Activated CD4-positive, alpha-beta T cell treated with anti-CD3 and anti-CD28 coated beads for 36 hours (primary cell): ENCODE measurements around the gene BABAM2. TPM values are rescaled to one million over a fixed set of nuclear protein-coding genes. Genes with fewer than 3 reads are reported as not detected.

ENCODE experiments used
- ATAC-seq: fragments of 200-7000 bp; cut with Tn5 transposase; one replicate; pipeline ENCODE4 v1.10.0; 2021; ENCODE audit warnings: mild to moderate bottlenecking, moderate library complexity
- CTCF ChIA-PET: fragments of 350-600 bp; sonication (Branson Sonifier 250); formaldehyde crosslinking; loops from one replicate; lab custom pipeline; 2021; ENCODE audit warnings: antibody characterized with exemption; lab: Charles Lee
- POLR2A ChIA-PET: fragments of 350-600 bp; sonication (Branson Sonifier 250); formaldehyde crosslinking; loops from one replicate; lab custom pipeline; 2021; ENCODE audit warnings: antibody characterized with exemption, inconsistent platforms; lab: Charles Lee
- DNase-seq: peaks from one replicate; pipeline ENCODE4 v3.0.0-alpha.2; 2020
- H3K27ac Mint-ChIP-seq: one replicate; pipeline ENCODE4 v1.8.0; 2021; ENCODE audit warnings: mixed read lengths
- H3K27me3 Mint-ChIP-seq: one replicate; pipeline ENCODE4 v1.8.0; 2021; ENCODE audit warnings: mixed read lengths
- H3K36me3 Mint-ChIP-seq: one replicate; pipeline ENCODE4 v1.8.0; 2021; ENCODE audit warnings: low read depth, mixed read lengths
- H3K4me1 Mint-ChIP-seq: one replicate; pipeline ENCODE4 v1.8.0; 2021; ENCODE audit warnings: mixed read lengths
- H3K4me3 Mint-ChIP-seq: one replicate; pipeline ENCODE4 v1.8.0; 2021; ENCODE audit warnings: mild to moderate bottlenecking, moderate library complexity, mixed read lengths
- H3K9me3 Mint-ChIP-seq: one replicate; pipeline ENCODE4 v1.8.0; 2021; ENCODE audit warnings: low read depth, mixed read lengths
- intact Hi-C, 2 experiments: fragments of 100-400 bp; cut with DNase I in 1 of 2; cut with micrococcal nuclease in 1 of 2; formaldehyde crosslinking; loops; one replicate each; pipeline versions ENCODE4 v1.14.2 to v1.15.1; 2022 to 2024; cut with DNase I, micrococcal nuclease
- total RNA-seq, 2 experiments: library from RNA; stranded (reverse); gene quantifications; one replicate each; pipeline ENCODE4 v1.2.3, GENCODE V29; 2021

BABAM2 gene
- total RNA-seq, 2 experiments from 2014 or later: 58.4 to 81.1 TPM

DNA sequence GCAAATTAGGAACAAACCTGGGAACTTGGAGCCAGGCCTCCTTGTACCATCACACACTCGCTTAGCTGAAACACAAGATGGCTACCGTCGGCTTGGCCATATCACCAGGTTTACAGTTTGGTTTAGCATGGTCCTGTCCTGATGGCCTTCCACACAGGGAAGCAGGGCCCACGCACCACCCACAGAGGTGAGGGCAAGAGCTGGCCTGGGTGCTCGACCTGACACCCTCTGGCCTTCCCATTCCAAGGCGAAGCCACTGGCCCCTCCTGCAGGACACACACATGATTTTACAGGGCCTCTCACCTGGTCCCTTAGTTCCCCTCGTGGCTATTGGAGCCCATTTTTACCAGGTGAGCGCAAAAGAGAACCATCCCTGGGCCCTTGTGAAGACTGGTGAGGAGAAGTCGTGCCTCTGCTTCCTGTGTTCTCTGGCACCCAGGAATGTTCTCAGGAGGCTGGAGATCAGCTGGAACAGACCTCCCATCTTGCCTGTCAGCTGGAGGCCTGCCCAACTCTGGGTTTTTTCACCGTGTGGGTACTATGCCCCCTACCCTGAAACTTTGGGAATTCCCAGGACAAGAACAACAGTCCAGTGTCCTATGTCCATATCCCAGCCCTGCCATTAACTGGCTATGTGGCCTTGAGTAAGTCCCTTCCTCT is 449.1 kb downstream of the BABAM2 start:
- ATAC-seq: no peak
- H3K9me3 Mint-ChIP-seq: no peaks in the 10 kb centered on the region
- no peak for DNase-seq
- intact Hi-C loops: no loop called here
- no peaks in the 10 kb centered on the region for H3K27me3 Mint-ChIP-seq
- H3K4me1 Mint-ChIP-seq: no peaks in the 10 kb centered on the region
- H3K27ac Mint-ChIP-seq: no peak overlapping the region
- CTCF ChIA-PET: interaction anchor here (1.1 kb wide), 1 partner anchor 34 kb away, joined by 3 read pairs; no protein-coding TSS in a partner anchor
- H3K4me3 Mint-ChIP-seq: no peak overlapping the region
- H3K36me3 Mint-ChIP-seq: no peaks in the 10 kb centered on the region
- POLR2A ChIA-PET: interaction anchor here (0.7 kb wide), 1 partner anchor 371 kb away, joined by 3 read pairs; no protein-coding TSS in a partner anchor

DNA sequence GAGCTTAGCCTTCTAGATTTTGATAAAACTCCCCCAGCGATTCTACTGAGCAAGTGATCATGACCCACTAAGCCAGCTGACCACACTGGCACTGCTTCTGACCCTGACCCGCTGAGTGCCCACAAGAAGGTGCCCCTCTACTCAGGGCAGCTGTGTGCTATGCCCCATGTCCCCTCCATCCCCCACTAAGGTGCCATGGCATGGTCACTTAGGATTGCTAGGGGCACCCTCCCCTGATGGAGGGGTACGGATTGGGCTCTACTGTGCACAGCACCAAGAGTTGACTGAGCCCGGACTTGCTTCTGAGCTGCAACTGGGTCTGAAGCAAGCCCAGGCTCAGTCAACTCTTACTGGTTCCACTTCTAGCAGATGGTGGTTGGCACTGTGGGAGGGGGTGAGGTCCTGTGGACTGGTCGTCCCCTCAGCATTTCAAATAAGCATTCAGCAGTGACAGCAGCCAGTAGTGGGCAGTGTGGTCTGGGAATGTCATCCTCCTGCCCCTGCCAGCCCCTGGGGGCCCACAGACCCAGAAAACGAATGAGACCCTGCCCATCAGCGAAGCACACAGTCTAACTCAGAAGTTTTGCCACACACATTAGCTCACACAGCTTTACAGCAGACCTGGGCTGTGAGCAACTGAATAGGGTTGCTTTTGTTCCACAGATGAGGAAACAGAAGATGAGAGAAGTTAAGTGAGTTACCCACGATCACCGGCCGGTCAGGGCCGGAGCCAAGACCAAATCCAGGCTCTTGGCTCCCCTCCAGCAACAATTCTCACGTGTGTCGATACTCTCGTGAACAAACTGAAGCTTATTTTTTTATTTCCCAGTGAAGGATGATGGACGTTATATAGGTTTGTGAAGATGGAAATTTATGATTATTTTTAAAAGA is 450.0 kb downstream of the BABAM2 start:
- no peak for ATAC-seq
- H3K9me3 Mint-ChIP-seq: no peaks in the 10 kb centered on the region
- H3K36me3 Mint-ChIP-seq: no peaks in the 10 kb centered on the region
- DNase-seq: no peak
- no peak overlapping the region for H3K4me3 Mint-ChIP-seq
- POLR2A ChIA-PET: interaction anchor here (0.7 kb wide), 1 partner anchor 372 kb away, joined by 3 read pairs; no protein-coding TSS in a partner anchor
- CTCF ChIA-PET: interaction anchor here (0.5 to 1.1 kb wide), 2 partner anchors 35 to 48 kb away, joined by 3 read pairs; no protein-coding TSS in a partner anchor
- peak overlapping the region; percentile 40 for H3K27ac Mint-ChIP-seq
- H3K4me1 Mint-ChIP-seq: no peaks in the 10 kb centered on the region
- intact Hi-C loops: no loop called here
- no peaks in the 10 kb centered on the region for H3K27me3 Mint-ChIP-seq

DNA sequence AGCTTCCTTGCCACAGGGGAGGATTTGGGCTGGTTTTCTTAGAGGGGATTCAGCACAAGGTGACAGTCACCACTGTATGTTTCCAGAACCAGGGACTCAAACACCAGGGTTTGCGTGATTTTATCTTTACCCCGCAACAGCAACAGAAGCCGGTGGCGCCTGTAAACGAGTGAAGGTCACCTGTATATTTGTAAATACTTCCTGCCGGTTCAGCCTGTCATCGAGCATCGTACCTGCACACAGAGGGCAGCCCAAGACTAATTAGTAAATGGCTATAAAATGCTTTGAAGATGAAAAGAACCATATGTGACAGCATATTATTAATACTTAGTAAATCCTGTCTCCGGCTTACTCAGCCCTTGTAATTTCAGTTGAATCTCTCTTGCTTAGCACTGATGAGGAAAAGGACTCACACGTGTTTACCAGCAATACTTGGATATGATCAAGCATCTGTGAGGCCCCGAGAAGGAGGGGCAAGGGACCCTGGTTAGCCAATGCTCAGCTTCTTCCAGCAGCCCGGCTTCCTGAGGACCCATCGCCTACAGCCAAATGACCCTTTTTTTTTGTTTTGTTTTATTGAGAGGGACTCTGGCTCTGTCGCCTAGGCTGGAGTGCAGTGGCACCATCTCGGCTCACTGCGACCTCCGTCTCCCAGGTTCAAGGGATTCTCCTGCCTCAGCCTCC is 450.8 kb downstream of the BABAM2 start:
- H3K27me3 Mint-ChIP-seq: no peaks in the 10 kb centered on the region
- no peaks in the 10 kb centered on the region for H3K4me1 Mint-ChIP-seq
- POLR2A ChIA-PET: no interaction called here
- ATAC-seq: no peak
- CTCF ChIA-PET: no interaction called here
- intact Hi-C loops: no loop called here
- H3K9me3 Mint-ChIP-seq: no peaks in the 10 kb centered on the region
- no peak overlapping the region for H3K4me3 Mint-ChIP-seq
- no peaks in the 10 kb centered on the region for H3K36me3 Mint-ChIP-seq
- no peak overlapping the region for H3K27ac Mint-ChIP-seq
- DNase-seq: no peak

DNA sequence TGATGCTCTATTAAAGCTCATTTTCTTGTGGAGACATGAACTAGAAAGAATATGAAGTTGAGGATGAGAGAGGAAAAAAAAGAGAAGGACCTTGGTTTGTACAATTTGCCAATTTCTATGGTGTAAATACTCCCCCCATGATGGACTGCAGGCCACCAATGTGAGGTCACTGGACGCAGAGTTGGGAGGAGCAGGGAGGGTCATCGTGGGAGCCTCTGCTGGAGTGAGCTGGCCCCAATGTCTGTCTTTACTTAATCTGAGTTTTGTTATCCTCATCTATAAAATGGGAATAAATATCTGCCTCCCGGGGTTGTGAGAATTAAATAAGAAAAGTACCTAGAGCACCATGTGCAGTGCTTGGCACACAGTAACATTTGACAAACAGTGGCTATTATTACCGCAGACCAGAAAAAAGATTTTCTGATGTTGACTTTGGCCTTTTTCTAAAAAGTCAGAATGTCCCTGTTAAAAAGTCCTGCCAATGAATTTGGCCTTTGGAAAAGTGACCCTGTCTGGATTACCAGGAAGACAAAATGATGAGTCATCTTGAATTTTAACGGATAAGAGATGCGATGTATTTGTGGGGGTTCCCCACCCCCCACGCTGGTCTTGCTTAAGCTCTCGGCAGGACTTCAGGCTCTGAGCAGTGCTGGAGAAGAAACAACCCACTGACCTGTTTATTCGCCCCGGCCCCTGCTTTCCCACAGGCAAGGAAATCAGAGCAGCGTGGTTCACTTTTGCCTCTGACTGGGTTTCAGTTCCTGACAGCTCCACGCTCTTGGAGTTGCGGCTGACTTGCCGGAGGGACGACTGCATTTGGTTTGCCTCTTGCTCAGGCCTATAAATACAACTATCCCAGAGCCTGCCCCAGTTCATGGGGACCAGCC is 451.8 kb downstream of the BABAM2 start:
- POLR2A ChIA-PET: no interaction called here
- no peak overlapping the region for H3K27ac Mint-ChIP-seq
- H3K36me3 Mint-ChIP-seq: no peaks in the 10 kb centered on the region
- no peaks in the 10 kb centered on the region for H3K27me3 Mint-ChIP-seq
- no peak for ATAC-seq
- DNase-seq: no peak
- CTCF ChIA-PET: no interaction called here
- no peaks in the 10 kb centered on the region for H3K9me3 Mint-ChIP-seq
- H3K4me3 Mint-ChIP-seq: no peak overlapping the region
- intact Hi-C loops: no loop called here
- H3K4me1 Mint-ChIP-seq: peaks cover under 1% of the 10 kb centered on the region

DNA sequence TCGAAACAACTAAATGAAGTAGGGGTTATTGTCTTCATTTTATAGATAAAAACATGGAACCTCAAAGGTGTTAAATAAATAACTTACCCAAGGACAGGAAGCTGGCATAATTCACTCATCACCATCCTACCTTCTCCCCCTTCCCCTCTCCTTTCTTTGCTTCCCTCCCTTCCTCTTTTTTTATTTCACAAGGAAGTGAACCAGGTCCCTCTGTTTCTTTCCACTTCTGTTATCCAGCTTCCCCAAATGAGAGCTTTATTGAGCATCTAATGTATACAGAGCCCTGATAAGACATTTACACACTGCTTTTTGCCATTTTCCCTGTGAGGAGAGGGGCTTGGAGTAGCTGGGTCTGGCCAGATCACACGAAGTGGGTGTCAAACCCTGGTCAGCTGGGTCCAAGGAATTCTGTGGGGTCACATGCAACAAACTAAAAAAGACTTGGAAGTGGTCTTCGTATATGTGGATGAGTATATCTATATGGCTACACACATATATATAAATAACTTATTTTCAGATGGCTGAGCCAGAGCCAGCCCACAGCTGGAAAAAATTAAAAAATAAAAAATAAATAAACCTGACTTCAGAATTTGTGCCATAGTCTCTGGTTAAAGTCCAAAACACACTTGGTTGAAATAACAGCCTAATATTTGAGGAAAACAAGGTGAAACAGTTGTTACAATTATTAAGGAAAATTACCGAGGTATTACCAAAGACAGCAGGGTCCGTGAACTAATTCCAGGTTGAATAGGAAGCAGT is 452.8 kb downstream of the BABAM2 start:
- Mint-ChIP-seq H3K9me3 (no peaks in the 10 kb centered on the region), H3K27ac (no peak overlapping the region), H3K4me1 (peaks cover 10% of the 10 kb centered on the region), H3K36me3 (no peaks in the 10 kb centered on the region), H3K4me3 (no peak overlapping the region), H3K27me3 (no peaks in the 10 kb centered on the region)
- ATAC-seq (no peak), DNase-seq (no peak)
- intact Hi-C loops: no loop called here
- CTCF ChIA-PET: no interaction called here
- POLR2A ChIA-PET: no interaction called here

DNA sequence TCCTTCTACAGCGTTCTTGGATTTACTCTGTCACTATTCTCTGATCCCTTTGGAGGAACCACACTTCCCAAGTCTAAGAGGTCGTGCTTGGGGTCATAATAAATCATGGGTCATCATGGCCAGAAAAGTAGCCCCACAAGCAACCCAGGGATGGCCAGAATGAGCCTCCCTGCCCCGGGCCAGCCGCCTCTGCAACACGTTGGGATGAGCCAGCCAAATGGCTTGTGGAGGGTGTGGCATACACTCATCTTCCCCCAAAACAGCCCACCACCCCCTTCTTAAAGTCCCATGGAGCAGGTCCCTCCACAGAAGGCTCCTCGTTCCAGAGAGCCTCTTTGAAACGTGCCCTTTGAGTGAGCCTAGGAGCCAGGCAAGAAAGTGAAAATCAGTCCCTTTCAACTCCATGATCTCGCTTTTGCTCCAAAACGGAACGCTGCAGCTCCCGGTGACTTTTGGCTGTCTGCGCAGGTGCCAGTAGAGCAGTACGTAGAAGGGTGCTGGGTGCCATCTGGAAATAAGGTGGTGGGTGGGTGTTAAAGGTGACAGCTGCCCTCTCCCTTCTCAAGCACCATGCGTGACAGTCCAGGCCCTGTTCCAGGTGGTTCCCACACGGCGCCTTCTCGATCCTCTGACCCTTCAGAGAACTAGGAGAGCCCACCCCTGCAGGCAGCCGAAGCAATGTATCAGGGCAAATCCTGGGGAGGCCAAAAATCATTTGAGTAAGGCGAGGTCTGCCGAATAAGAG is 453.6 kb downstream of the BABAM2 start:
- Mint-ChIP-seq H3K27ac (no peak overlapping the region), H3K27me3 (no peaks in the 10 kb centered on the region), H3K4me1 (peaks cover 17% of the 10 kb centered on the region), H3K9me3 (no peaks in the 10 kb centered on the region), H3K36me3 (no peaks in the 10 kb centered on the region), H3K4me3 (no peak overlapping the region)
- DNase-seq (no peak), ATAC-seq (no peak)
- CTCF ChIA-PET: no interaction called here
- POLR2A ChIA-PET: no interaction called here
- intact Hi-C loops: no loop called here

DNA sequence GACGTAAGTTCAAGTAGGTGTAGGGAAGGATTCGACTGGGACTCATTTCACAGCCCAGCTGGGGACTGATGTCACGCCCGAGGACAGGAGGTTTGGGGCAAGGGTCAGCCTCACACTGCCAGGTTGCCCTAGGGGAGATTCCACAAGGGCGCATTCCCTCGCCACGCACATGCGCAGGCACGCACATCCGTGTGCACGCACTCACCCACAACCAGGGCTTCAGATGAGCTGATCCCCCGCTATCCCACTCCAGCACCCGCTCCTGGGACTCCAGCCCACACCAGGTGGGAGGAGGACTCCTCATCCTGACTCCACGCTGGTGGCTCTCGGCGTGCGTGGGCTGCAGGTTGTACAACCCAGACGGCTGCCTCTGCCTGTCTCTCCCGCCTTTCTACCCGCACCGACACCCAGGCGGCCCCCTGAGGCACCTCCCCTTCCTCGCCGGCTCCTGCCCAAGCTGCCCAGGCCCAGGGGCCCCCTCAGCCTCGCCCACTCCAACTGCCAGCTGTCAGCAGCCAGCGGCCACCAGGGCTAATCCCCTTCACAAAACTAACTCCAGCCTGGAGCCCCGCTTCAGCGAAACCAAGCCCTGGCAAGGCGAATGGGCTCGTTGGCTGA is 454.3 kb downstream of the BABAM2 start:
- no peak overlapping the region for H3K27ac Mint-ChIP-seq

DNA sequence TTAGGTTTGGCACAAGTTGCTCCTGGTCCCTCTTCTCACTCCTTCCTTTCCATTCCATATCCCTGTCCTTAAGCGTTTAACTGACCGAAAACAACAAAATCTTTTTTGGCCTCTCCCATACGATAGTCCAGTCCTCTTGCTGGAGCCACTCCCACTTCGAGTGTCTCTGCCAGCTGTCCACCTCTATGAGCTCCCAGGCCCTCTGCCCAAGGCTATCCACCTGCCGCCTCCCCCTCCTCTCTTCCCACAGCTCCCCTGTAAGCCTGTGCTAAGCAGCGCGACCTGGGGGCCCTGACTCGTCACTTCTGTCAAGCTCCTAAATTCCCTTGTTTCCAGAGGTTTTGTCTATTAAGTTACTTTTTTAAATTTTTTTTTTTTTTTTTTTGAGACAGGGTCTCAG is 455.1 kb downstream of the BABAM2 start:
- intact Hi-C loops: no loop called here

More for the DNA sequence above, 454.3 kb downstream of the BABAM2 start:
- ChIA-PET POLR2A (no interaction called here), CTCF (no interaction called here)
- intact Hi-C loops: no loop called here
- Mint-ChIP-seq H3K36me3 (no peaks in the 10 kb centered on the region), H3K9me3 (no peaks in the 10 kb centered on the region), H3K4me3 (no peak overlapping the region), H3K4me1 (peaks cover 18% of the 10 kb centered on the region), H3K27me3 (no peaks in the 10 kb centered on the region)
- DNase-seq (no peak), ATAC-seq (no peak)

DNA sequence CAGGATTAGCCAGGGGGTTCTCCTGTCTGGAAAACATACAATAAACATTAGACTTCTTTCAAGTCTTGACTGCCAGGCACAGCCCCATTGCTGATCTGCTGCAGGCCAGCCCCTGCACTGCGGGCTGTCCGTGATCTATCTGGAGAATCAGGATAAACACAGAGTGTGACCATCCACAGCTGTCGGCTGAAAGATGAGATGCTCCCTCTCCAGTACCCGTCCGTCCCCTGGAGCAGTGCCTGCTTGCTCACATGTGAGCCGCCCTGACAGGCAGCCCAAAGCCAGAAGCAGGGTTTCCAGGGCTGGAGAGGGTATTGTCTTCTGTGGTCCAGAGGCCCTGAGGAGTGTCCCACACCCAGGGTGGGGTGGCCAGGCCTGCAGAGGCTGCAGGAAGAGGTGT is 456.1 kb downstream of the BABAM2 start:
- Mint-ChIP-seq H3K27ac (no peak overlapping the region), H3K9me3 (no peaks in the 10 kb centered on the region), H3K36me3 (no peaks in the 10 kb centered on the region), H3K27me3 (no peaks in the 10 kb centered on the region), H3K4me3 (no peak overlapping the region), H3K4me1 (peaks cover 24% of the 10 kb centered on the region)
- intact Hi-C loops: no loop called here
- ChIA-PET POLR2A (no interaction called here), CTCF (no interaction called here)
- DNase-seq (peak; percentile 3), ATAC-seq (no peak)

More for the DNA sequence above, 455.1 kb downstream of the BABAM2 start:
- H3K27ac Mint-ChIP-seq: no peak overlapping the region
- H3K4me3 Mint-ChIP-seq: no peak overlapping the region
- DNase-seq (no peak), ATAC-seq (no peak)
- peaks cover 18% of the 10 kb centered on the region for H3K4me1 Mint-ChIP-seq
- no peaks in the 10 kb centered on the region for H3K36me3 Mint-ChIP-seq
- ChIA-PET POLR2A (interaction anchor here (0.6 kb wide), 1 partner anchor 43 kb away, joined by 5 read pairs; no protein-coding TSS in a partner anchor), CTCF (no interaction called here)
- no peaks in the 10 kb centered on the region for H3K9me3 Mint-ChIP-seq
- no peaks in the 10 kb centered on the region for H3K27me3 Mint-ChIP-seq
